Kidney epithelial cell (primary cell): Measurements from ENCODE around the gene JPT1. TPM values are rescaled to one million over a fixed set of nuclear protein-coding genes. Genes with fewer than 3 reads are reported as not detected.
A peak's percentile ranks its signal among the peaks of the same experiment; 100 is the strongest.

Experiments used
- DNase-seq: peaks from one replicate; pipeline ENCODE4 v3.0.0-alpha.2; 2010; ENCODE audit warnings: low read depth
- H3K27me3 ChIP-seq: 2 replicates; pipeline ENCODE4 v1.6.0; 2011; ENCODE audit warnings: low read length; ENCODE audit not compliant: control insufficient read depth, insufficient read depth
- H3K36me3 ChIP-seq: 2 replicates; pipeline ENCODE4 v1.5.1; 2011; ENCODE audit warnings: low read length; ENCODE audit not compliant: control insufficient read depth, insufficient read depth
- H3K4me3 ChIP-seq: 2 replicates; pipeline ENCODE4 v1.5.1; 2011; ENCODE audit warnings: low read depth, mild to moderate bottlenecking, control low read depth, low read length
- CTCF ChIP-seq: IDR thresholded peaks from 2 replicates; pipeline ENCODE4 v1.5.1; 2011; ENCODE audit warnings: mild to moderate bottlenecking, moderate library complexity, low read length, control low read depth, inconsistent platforms; ENCODE audit not compliant: insufficient read depth, poor library complexity, severe bottlenecking
- total RNA-seq: library from RNA; depleted of rRNA; stranded (reverse); fragments of >200 nt; gene quantifications from 2 replicates; pipeline ENCODE4 v1.2.3, GENCODE V29; 2015

The JPT1 gene
- total RNA-seq, 1 donor from 2014 or later, result 453 TPM

DNA sequence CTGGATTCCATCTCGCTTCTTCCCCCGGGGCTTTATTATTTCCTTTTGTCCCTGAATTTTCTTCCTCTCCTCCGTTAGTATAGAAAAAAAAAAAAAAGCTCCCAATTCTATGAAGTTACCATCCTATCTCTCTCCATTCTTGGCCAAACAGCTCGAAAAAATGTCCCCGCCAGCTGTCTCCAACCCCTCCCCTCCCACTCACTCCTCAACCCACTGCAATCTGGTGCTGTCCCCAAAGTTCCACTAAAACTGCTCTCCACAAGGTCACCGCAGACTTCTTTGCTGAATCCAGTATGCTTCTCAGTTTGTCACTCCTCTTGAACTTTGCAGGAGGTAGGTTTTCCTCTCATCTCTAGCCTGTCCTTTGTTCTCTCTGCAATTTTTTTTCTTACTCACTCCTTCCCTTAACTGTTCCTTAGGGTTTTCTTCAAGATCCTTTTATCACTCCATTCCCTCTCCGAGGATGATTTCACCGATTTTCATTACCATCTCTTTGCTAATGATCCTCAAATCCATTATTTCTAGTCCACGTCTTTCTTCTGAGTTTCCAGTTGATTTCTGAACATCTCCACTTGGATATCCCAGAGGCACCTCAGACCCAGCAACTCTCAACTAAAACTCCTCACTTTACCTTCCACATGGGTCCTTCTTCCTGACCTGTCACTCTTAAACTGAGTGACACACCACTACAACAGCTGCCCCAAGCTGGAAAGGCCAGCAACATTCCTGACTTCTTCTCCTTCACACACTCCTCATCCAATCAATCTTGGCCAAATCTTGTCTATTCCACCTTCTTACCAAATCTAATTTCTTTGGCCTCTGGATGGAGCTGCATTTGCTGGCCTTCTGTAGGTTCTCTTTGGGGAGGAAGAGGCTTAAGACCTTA lies 29.9 kb upstream of the JPT1 start:
- TF ChIP-seq CTCF, result no peak

GRCh38 chr17:75182569-75183436 lies 28.5 kb upstream of the JPT1 start, which contains the start of gene SUMO2:
Gene SUMO2, minus strand, starts transcription at chr17:75182959. Its CDS starts 125 bp downstream, at chr17:75182834.
- H3K36me3 ChIP-seq, result no peaks in the 10 kb centered on the region
- DNase-seq, result peak; percentile 61
- H3K4me3 ChIP-seq, result peak within 1 kb of the TSS; percentile 98
- H3K27me3 ChIP-seq, result no peaks in the 10 kb centered on the region
- TF ChIP-seq CTCF, result no peak

More for the DNA sequence above, 29.9 kb upstream of the JPT1 start:
- no peak for DNase-seq
- Histone ChIP-seq H3K4me3 (no peak overlapping the region), H3K27me3 (no peaks in the 10 kb centered on the region), H3K36me3 (no peaks in the 10 kb centered on the region)

DNA sequence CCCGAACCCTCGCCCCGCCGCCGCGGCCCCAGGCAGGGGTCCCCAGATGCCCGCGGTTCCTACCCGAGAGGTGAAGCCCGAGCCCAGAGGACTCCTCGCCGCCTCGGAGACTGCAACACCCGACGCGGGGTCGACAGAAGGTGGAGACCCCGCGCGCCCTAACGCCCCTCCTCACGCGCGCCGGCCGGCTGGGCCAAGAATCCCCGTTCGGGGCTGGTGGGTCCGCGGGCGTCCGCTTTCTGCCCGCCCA lies 27.9 kb upstream of the JPT1 start:
- Histone ChIP-seq H3K4me3 (peak overlapping the region; percentile 98), H3K36me3 (no peaks in the 10 kb centered on the region), H3K27me3 (no peaks in the 10 kb centered on the region)
- TF ChIP-seq CTCF, result no peak
- DNase-seq, result no peak

- no peak for DNase-seq
- Histone ChIP-seq H3K27me3 (no peaks in the 10 kb centered on the region), H3K36me3 (no peaks in the 10 kb centered on the region), H3K4me3 (peak overlapping the region; percentile 98)
- no peak for TF ChIP-seq CTCF
These were observed 27.5 kb upstream of the JPT1 start for GRCh38 chr17:75181608-75182318.

GRCh38 chr17:75181110-75181509 lies 26.8 kb upstream of the JPT1 start:
- H3K27me3 ChIP-seq, result no peaks in the 10 kb centered on the region
- DNase-seq, result no peak
- H3K4me3 ChIP-seq, result peak overlapping the region; percentile 98
- no peaks in the 10 kb centered on the region for H3K36me3 ChIP-seq
- no peak for TF ChIP-seq CTCF
